HG02798 (cell line): Measurements from ENCODE around the gene ZNF605.
A peak's percentile ranks its signal among the peaks of the same experiment; 100 is the strongest.
"Not testable (repeated sequence)": the region's sequence is repeated elsewhere in the genome, so short reads cannot be mapped to it uniquely, and the experiment has no call there.

Source experiments
- ATAC-seq: cut with Tn5 transposase; IDR thresholded peaks from one replicate; pipeline ENCODE4 v1.9.1; 2021; ENCODE audit warnings: mild to moderate bottlenecking; ENCODE audit not compliant: unreplicated experiment, poor library complexity

Gene ZNF605

GRCh38 chr12:132956011-132956788 is at the start of gene ZNF605:
TSS of gene ZNF605 (minus strand) at chr12:132956306. CDS start at chr12:132945635, 10,671 bp downstream.
- ATAC-seq = peak; percentile 92

- ATAC-seq = no peak
Measured at GRCh38 chr12:132998741-132999140, 42.6 kb upstream of the ZNF605 start.

DNA sequence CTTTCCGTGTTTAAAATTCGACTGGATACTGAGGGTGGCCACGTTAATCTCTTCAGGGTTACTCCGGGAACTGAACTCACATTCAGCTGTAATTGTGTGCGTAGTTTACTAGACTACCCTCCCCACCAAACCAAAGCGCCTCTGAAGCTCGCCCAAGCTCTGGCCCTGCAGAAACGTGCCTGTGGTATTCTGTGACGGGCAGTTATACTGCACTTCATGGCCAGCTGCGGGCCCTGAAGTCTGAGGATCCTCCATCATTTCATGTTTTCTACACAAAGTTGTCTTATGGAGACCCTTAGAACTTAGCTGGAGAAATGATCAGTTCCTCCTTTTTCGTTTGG is 30.7 kb upstream of the ZNF605 start:
- ATAC-seq = no peak

DNA sequence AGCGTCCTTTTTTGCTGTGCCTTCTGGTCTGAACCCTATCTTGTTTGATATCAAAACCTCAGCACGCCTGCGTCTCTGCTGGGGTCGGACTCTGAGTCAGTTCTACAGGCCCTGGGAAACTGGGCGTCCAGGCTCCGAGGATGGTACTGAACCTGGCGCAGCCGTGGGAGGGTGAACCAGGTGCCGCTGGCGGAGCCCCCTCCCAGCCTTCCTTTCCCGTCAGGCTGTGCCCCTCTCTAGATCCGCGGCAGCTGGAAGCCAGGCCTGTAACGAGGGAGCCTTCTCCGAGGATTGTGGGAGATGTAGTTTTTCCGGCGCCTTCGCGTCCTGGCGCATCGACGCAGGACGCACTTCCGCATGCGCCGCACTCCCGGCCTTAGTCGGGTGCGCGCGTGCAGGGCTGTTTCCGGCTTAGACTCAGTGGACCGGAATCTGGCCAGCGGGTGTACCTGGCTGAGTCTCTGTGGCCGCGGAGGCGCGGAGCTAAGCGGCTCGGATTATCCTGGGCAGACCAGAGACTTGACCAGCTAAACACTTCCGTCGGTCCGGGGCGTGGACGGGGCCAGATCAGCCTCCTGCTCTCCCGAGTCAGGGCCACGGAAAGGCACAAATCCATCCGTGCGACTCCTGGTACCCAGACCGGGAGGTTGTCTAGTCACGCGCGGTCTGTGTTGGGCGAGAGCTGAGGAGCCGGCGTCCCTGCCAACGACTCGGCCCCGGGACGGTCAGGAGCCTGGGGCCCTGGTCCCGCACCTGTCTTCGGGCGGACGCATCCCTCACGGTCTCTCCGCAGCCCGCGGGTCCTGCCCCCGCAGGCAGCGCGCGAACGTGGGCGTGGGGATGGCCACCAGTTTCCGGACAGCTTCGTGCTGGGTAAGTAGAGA is 30.1 kb upstream of the ZNF605 start, which contains the start of gene ZNF26:
TSS of gene ZNF26 (plus strand) at position 367 of the 884 bp plus-strand sequence. CDS start at position 841, 474 bp downstream.
- peak; percentile 98 for ATAC-seq

GRCh38 chr12:132976870-132977269 is 20.8 kb upstream of the ZNF605 start:
- not testable (repeated sequence) for ATAC-seq

DNA sequence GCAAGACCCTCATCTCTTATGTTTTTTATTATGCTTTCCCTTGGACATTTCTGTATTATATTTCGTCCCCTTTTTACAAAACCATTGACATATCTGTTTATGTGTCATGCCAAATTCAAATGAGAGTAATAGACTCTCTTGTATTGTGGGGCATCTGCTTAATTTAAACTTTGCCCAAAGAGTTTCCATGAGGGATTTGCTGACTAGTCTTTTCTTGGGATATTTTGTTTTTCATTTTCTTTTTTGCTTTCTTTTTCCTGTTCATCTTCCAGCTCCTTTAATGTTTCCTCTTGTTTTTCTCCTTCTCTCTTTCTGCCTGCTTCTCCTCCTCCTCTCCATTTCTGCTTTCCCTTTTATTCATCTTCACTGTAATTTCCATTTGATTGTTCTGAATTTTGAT is 16.3 kb upstream of the ZNF605 start:
- ATAC-seq = no peak

- no peak for ATAC-seq
Measured at GRCh38 chr12:132967736-132968135, 11.6 kb upstream of the ZNF605 start.

- no peak for ATAC-seq
Measured at GRCh38 chr12:132966676-132967415, 10.7 kb upstream of the ZNF605 start.

GRCh38 chr12:132965796-132966195 is 9.7 kb upstream of the ZNF605 start:
- no peak for ATAC-seq

- ATAC-seq = not testable (repeated sequence)
Measured at GRCh38 chr12:132963947-132964346, 7.8 kb upstream of the ZNF605 start.

DNA sequence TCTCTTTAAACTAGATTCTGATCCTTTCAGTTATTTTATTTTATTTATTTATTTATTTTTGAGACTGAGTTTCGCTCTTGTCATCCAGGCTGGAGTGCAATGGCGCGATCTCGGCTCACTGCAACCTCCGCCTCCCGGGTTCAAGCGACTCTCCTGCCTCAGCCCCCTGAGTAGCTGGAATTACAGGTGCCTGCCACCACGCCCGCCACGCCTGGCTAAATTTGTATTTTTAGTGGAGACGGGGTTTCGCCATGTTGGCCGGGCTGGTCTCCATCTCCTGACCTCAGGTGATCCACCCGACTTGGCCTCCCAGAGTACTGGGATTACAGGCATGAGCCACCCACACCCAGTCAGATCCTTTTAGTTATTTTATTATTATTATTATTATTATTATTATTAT is 5.7 kb upstream of the ZNF605 start:
- ATAC-seq = not testable (repeated sequence)

DNA sequence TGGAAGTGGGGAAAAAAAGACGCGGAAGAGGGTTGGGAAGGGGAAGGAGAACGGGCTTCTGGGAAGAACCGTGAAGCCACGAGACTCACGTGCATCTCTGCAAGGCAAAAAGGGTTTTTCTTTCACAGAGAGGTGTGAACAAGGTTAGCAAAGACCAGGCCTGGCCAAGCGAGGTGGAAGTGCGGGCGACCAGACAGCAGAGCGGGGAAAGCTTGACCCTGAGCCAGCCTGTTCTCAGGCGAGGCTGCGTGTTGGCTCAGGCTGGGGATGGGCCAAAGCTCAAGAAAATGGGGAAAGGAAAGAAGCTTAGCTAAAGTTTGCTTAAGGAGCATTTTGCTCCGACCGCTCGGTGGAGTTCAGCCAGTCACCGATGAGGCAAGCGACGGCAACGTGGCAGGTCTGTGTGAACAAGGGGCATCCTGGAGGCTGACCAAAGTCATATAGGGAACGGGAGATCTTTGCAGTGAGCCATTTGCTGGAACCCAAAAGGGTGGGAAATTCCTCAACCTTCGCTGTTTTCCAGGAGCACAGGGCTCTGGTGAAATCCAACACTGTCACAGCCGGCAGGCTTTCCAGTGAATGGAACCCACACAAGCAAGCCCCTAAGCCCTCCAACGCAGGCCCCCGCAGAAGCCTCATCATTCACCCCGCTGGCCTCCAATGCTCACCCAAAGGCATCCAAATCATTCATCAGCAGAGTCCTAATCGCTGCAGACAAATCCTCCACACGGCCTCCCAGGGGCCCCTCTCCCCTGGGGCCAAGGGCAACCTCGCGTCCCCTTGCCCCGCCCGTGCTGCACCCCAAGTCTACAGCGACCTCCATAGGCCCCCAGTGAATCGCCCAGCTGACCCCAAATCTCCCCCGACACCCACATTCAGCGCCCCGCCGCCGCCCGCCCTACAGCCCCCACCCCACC is 754 bp downstream of the ZNF605 start:
- ATAC-seq = peak; percentile 33

DNA sequence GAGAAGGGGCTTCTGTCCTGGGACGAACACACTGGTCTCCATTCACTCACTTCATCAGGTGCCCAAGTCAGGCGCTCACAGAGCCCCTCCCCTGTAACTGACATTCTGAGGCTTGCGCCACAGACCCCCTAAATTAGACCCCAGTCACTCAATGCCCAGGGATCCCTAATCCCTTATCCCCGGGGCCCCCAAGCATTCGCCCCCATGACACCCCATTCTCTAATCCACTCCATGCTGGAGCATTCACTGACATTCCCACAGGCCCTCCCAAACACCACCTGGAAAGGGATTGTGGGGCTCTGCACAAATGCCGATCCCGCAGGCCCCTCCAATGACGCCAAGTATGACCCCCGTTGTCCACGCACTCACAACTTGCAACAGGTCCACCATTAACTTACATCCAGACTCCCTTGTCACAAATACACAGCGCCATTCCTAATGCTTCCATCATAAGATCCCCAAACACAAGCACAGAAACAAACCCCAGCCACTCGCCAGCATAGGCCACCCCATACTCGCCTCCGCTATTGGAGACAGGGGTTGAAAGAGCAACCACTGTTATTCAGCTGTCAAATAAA is 1.5 kb downstream of the ZNF605 start:
- no peak for ATAC-seq

DNA sequence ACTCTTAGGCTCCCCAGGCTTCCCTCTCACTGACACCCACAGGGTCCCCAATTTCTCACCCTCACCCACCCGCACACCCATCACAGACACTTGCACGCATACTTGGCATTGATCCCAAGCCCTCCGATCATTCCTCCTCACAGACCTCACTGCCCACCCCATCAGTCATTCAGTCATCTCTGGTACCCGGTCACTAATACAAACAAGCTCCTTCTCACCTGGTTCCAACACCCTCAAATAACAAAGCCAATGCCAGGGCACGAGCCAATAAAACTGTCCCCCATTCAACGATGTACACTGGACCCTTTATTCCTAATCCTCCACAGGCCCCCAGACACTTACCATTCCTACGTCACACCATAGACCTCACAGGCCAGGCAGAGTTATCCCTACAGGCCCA is 2.3 kb downstream of the ZNF605 start:
- no peak for ATAC-seq

DNA sequence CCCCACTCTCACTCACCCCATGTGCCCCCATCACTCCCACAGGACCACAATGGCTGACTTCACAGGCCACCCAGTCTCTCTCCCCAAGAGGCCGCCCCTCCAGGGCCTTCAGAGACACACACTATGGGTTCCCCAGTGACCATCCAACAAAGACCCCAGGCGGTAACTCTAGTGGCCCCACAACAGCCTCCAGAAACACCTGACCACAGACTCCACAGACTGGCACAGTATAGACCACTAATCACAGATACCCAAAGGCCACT is 3.0 kb downstream of the ZNF605 start:
- ATAC-seq = no peak

DNA sequence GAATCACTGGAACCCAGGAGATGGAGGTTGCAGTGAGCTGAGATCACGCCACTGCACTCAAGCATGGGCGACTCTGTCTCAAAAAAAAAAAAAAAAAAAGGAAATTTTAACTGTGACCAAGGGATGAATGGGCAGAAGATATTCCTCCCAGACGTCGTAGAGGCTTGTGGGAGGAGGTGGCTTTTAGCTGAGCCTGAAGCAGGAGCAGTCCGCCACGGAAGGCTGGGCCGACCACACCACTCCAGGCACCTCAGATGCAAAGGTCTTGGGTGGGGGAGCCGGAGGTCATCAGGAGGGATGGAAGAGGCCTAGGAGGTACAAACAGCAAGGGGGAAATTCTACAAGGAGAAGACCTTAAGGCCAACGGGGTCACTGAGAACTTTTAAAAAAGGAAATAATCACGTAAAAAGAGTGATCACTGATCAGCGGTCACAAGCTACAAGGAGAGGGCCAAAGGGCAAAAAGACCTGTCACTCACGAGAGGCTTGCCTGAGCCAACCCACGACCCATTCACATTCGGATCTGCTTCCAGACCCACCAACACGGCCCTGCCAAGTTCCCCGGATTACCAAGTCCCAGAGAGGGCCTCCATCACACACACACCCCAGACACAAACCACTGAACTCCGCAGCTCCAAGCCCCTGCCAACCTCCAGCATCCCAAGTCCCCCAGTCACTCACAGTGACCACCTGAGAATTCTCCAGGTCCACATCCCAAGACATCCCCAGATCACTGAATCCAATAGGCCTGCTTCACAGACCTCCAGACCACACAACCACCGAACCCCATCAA is 3.5 kb downstream of the ZNF605 start:
- ATAC-seq = no peak

- ATAC-seq = no peak
Measured at GRCh38 chr12:132951649-132952048, 4.5 kb downstream of the ZNF605 start.

- ATAC-seq = no peak
Measured at GRCh38 chr12:132950844-132951535, 5.1 kb downstream of the ZNF605 start.
